GM13976 (cell line): ENCODE results near the gene SLC24A2.

ENCODE experiments used
- DNase-seq: peaks from one replicate; pipeline ENCODE4 v3.0.0; 2012; ENCODE audit warnings: low spot score
- CTCF ChIP-seq: IDR thresholded peaks from 2 replicates; pipeline ENCODE4 v1.5.1; 2012; ENCODE audit warnings: borderline replicate concordance, mild to moderate bottlenecking; ENCODE audit not compliant: insufficient read depth; ENCODE audit errors: extremely low read depth, missing control alignments, control extremely low read depth
- in situ Hi-C: fragments of 300-500 bp; cut with MboI; formaldehyde crosslinking; loops from one replicate; pipeline ENCODE4 v1.12.0; 2022; ENCODE audit warnings: low sequenced_read_pairs, mixed read lengths, inconsistent platforms; ENCODE audit not compliant: unreplicated experiment

Gene SLC24A2

GRCh38 chr9:19807182-19807892 lies 18.5 kb upstream of the SLC24A2 start:
- DNase-seq = no peak
- TF ChIP-seq CTCF = no peak
- in situ Hi-C loops = no loop called here

GRCh38 chr9:19804431-19804830 lies 15.6 kb upstream of the SLC24A2 start:
- DNase-seq = no peak
- no peak for TF ChIP-seq CTCF
- in situ Hi-C loops = no loop called here

- no peak for TF ChIP-seq CTCF
- in situ Hi-C loops = no loop called here
- DNase-seq = no peak
These were observed 12.0 kb upstream of the SLC24A2 start for GRCh38 chr9:19800884-19801283.

- no peak for DNase-seq
- in situ Hi-C loops = no loop called here
- TF ChIP-seq CTCF = no peak
These were observed 10.9 kb upstream of the SLC24A2 start for GRCh38 chr9:19799784-19800183.

- DNase-seq = no peak
- no peak for TF ChIP-seq CTCF
- in situ Hi-C loops = no loop called here
These were observed 685 bp downstream of the SLC24A2 start for GRCh38 chr9:19788152-19788551.

GRCh38 chr9:19787672-19788071 lies 1.2 kb downstream of the SLC24A2 start:
- in situ Hi-C loops = no loop called here
- no peak for DNase-seq
- no peak for TF ChIP-seq CTCF
